ENCODE results near the gene RIPK1.
A peak's percentile ranks its signal among the peaks of the same experiment; 100 is the strongest.
"Not testable (repeated sequence)": the region's sequence is repeated elsewhere in the genome, so short reads cannot be mapped to it uniquely, and the experiment has no call there.

Gene RIPK1

DNA sequence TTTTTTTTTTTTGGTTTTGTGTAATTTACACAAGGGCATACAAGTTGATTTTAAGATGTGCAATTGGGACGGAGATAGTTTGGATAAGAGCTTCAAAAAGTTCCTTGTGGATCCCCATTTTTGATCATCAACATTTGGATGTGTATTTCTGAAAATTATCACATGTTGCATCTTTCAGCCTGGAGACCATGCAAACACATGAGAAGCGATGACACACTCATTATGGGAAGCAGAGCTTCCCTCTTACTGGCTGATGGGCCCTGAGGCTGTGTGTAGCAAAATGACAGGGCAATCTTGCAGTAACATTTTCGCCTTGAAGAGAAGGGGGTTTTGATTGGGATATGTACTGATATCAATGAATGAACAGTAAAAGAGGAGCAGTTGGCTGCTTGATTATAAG lies 22.0 kb upstream of the RIPK1 start:
- DNase-seq: no peak

DNA sequence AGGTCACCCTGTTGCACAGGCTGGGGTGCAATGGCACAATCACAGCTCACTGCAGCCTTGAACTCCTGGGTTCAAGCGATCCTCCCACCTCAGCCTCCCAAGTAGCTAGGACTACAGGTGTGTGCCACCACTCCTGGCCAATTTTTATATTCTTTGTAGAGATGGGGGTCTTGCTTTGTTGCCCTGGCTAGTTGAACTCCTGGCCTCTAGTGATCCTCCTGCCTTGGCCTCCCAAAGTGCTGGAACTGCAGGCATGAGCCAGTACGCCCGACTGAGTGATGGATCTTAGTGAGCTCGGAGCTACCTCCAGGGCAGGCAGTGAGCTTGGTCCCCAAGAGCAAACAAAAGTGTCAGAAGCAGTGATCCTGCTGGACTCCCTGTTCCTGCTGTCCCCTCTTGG lies 20.3 kb upstream of the RIPK1 start:
- not testable (repeated sequence) for DNase-seq

DNA sequence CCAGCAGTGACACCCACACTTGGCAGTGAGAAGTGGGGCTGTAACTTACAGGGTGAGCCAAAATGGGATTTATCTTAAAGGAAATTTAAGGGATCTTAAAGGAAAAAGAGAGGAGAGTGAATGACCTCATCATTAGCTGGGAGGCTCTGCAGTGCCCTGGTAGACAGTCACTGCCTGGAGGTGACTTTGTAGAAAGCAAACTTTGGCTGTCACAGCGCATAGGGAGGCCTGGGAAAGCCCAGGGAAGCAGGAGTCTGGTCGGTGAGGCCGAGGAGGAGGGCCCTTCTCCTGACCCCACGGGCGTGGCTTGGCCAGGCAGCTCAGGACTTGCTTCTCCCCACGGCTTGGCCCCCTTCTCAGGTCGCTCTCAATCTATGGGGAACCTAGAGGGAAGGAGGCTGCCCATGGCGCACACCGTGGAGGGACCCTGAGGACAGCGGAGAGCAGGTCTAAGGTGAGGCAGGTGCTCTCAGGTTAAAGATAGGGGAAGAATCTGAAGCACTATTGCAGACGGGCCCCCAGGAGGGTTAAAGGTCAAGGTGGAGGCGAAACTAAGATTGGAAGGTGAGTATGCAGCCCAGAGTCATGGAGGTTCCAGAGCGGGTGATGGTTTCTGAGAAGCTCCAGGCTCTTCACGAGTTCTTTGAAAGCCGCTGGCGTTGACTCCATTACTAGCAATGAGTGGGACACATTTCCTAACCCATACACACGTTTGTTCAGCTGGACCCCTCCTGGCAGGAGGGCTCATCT lies 15.6 kb upstream of the RIPK1 start:
- no peak for DNase-seq

DNA sequence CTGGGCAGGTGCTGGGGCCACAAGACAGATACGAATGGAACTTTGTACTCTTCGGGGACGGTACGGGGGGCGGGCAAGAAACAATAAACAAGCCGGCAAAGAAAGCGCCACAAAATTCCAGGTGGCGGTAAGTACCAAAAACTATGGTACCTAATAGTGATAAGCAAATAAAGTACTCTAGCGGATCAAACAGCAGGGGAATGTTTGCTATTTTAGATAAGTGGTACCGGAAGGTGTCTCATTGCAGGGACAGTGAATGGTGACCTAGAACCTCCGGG lies 15.1 kb upstream of the RIPK1 start:
- no peak for DNase-seq

DNA sequence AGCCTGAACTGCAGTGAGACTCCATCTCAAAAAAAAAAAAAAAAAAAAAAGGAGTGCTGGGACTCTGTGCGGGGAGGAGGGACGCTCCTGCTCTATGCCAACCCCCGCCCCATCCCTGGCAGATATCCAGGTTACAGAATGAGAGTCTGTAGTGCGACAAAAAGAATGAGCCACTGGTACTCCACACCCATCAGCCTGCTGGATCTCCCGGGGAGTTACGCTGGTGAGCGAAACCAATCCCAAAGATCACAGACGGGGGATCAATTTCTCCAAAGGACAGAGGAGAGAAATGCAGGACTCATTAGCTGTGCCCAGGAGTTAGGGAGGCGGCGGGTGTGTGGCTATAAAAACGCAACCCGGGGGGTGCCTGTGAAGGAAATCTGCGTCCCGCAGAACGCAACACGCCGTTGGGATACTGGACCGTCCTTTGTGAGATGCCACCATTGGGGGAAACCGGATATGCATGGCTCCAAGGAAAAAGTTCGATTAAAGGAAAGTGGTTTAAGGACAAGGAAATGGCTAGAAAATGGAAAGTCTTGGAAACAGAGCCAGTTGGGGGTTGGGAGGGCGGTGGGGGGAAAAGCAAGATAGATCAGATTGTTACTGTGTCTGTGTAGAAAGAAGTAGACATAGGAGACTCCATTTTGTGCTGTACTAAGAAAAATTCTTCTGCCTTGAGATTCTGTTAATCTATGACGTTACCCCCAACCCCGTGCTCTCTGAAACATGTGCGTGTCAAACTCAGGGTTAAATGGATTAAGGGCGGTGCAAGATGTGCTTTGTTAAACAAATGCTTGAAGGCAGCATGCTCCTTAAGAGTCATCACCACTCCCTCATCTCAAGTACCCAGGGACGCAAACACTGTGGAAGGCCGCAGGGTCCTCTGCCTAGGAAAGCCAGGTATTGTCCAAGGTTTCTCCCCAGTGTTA lies 13.8 kb upstream of the RIPK1 start:
- DNase-seq: peak; percentile 72

DNA sequence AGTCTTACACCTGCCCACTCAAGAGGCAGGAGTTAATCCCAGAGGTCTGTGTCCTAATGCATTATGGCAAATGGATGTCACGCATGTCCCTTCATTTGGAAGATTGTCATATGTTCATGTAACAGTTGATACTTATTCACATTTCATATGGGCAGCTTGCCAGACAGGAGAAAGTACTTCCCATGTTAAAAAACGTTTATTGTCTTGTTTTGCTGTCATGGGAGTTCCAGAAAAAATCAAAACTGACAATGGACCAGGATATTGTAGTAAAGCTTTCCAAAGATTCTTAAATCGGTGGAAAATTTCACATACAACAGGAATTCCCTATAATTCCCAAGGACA lies 13.2 kb upstream of the RIPK1 start:
- DNase-seq: peak; percentile 38

DNA sequence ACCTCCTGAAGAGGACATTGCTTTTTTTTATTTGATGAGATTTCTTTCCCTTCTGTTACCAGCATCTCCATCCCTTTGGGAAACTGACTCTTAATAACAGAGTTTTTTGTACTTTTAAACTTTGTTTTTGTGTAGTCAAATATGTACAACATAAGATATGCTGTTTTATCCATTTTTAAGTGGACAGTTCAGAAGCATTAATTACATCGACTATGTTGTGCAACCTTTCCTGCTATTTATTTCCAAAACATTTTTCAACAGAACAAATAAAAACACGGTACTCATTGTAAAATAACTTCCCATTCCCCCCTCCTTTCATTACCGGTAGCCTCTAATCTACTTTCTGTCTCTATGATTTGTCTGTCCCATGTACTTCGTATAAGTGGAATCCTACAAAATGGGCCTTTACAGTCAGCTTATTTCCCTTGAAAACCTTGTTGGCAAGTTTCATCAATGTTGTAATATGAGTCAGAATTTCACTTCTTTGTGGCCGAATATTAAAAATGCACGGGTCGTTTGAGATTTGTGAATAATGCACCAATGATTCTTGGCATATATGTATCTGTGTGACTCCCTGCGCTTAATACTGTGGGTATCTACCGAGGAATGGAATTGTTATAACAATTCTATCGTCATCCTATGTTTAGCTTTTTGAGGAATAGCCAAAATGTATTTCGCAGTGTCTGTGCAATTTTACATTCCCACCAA lies 11.1 kb upstream of the RIPK1 start:
- no peak for DNase-seq

DNA sequence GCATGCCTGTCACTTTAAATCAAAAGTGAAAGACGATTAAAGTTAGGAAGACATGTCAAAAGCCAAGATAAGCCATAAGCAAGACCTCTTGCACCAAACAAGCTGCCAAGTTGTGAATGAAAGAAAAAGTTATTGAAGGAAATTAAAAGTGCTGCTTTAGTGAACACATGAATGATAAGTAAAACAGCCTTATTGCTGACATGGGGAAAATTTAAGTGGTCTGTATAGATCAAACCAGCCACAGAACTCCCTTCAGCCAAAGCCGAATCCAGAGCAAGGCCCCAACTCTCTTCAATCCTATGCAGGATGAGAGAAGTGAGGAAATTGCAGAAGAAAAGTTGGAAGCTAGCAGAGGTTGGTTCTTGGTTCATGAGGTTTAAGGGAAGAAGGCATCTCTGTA lies 9.3 kb upstream of the RIPK1 start:
- DNase-seq: peak; percentile 26

DNA sequence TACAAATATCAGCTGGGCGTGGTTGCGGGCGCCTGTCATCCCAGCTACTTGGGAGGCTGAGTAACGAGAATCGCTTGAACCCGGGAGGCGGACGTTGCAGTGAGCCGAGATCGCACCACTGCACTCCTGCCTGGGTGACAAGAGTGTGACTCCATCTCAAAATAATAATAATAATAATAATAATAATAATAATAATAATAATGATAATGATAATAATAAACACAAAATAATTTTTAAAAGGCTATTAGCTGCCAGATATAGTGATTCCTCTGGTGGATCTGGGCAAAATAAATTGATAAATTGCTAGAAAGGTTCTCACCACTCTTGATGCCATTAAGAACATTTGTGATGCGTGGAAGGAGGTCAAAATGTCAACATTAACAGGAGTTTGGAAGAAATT lies 8.2 kb upstream of the RIPK1 start:
- DNase-seq: not testable (repeated sequence)

DNA sequence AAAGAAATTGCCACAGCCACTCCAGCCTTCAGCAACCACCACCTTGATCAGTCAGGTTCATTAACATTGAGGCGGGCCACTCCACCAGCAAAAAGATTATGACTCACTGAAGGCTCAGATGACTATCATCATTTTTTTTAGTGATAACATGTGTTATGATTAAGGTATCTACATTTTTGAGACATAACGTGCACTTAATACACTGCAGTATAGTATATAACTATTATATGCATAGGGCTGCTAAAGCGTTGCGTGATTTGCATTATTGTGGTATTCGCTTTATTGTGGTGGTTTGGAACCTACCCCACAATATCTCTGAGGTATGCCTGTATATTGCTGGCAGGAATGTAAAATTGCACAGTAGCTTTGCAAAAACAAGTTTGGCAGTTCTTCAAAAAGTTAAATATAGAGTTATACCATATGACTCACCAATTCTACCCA lies 6.8 kb upstream of the RIPK1 start:
- no peak for DNase-seq

DNA sequence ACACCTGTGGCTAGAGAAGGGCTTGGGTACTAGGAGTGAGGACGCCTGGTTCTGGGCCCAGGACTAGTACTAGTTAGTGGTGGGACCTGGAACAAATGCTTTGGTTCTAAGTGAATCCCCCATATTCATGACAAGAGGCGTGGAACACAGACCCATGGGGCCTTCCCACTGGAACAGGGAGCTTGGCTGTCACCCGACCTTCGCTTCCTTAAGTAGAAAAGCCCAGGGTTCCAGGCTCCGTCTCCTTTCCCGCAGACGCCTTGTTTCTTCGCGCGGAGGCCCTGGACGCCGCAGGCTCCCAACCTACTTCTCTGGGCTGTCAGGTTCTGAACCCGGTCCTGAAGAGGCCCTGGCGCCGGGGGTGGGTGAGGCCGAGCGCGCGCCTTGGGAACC lies 5.0 kb upstream of the RIPK1 start:
- peak; percentile 47 for DNase-seq

DNA sequence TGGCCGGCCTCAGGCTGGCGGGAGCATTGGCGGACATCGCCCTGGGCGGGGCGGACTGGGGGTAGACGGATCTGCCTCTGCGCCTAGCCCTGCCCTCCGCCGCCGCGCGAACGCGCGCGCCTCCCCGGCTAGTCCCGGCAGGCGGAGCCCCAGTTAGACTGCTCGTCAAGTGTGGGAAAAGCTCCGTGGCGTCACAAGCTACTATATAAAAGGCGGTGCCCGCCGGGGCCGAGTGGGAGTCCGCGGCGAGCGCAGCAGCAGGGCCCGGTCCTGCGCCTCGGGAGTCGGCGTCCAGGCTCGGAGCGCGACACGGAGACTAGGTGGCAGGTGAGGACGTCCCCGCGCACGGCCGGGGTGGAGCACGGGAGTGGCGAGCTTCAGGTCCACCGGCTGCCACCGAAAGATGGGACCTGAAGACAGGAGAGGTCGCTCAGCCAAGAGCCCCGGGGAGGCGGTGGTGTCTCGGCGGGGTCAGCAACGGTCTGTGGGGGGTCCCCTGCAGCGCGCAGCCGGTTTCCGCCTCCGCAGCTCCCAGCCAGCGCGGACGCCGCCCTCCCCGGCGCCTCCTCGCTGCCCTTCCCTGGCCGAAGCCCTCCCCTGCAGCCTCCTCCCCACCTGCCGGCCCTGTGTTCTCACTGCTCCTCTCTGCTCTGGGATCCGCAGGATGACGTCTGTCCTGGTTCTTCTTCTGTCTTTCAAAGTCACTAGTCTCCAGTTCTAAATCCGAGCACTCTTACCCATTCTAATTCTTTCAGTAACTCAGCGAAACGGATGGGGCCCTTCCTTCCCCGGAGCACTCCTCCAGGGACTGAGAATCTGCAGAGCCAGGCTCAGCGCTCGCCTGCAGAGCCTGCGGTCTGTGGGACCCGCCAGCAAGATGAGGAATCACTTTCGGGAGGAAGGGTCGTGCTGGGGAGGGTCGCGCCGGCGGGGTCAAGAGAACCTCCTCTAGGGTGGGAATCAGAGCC lies 4.3 kb upstream of the RIPK1 start:
- DNase-seq: peak; percentile 93

DNA sequence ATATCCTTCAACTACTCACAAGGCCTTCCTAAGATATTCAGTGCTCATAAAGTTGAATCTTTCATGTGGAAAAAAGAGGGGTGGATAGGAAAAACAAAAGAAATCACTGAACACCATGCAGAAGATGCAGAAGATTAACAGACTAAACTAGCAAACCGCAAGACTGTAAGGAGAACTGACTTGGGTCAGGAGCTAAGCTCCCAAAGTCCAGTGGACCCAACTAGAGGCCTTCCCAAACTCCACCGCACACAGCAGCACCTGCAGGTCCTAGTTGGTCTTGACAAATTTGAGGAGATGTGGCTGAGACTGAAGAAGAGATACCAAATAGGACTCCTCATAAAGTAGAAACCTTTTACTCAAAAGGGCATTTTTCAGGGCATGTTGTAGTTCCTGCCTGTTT lies 3.3 kb downstream of the RIPK1 start:
- DNase-seq: no peak

DNA sequence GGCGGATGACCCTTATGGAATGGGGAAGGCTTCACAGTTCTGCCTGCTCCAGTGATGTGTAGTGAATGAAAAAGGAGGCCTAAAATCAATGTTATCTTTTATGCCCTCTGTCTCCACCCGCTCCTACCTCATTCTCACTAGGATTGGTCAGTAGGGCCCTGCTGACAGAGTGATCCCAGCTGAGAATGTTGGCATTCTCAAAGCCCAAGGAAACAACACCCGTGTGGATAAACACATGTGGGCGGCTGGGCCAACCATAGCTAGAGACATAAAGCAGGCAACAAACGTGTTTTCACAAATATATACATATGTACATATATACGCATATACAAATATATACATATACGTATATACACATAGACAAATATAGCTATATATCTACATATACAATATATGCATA lies 4.5 kb downstream of the RIPK1 start:
- no peak for DNase-seq

DNA sequence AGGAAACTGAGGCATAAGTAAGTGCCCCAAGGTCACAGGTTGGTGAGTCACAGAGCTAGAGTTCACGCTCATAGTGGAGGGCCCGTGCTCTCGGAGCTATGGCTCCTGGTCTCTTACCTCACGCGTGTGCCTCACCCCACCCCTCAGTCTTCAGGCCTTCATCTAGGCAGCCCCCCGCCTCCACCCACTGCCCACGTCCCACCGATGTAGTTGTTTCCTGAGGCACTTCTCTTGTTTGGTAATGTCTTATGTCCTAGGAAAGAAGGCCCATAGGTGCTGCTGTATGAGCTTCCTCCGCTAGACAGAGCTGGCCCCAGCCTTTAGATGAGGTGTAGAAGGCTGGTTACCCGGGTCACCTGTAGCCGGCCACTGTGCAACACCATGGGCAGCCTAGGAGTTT lies 5.1 kb downstream of the RIPK1 start:
- DNase-seq: no peak

DNA sequence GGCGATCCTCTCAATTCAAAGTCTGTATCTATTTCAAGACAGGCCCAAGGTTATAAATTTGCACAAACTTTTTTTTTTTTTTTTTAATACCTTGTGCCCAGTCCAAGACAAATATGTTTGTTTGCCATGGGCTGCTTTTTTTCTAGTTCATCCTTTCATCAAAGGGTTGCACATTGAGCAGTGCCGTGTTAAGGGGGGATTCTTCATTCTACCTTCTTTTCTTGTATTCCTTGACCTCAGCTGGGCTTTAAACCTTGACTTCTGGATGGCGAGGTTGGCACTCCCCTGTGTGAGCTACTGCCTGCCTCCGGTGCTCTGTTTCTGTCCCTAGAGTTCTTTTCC lies 7.4 kb downstream of the RIPK1 start:
- DNase-seq: no peak

DNA sequence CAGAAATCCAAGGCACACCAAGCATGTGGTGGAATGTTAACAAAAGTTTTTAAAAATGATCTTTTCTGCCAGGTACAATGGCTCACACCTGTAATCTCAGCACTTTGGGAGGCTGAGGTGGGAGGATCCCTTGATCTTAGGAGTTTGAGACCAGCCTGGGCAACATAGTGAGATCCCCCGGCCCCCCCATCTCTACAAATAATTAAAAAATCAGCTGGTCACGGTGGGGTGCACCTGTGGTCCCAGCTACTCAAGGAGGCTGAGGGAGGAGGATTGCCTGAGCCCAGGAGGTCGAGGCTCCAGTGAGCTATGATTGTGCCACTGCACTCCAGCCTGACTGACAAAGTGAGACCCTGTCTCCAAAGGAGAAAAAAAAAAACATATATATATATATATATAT lies 8.0 kb downstream of the RIPK1 start:
- no peak for DNase-seq

DNA sequence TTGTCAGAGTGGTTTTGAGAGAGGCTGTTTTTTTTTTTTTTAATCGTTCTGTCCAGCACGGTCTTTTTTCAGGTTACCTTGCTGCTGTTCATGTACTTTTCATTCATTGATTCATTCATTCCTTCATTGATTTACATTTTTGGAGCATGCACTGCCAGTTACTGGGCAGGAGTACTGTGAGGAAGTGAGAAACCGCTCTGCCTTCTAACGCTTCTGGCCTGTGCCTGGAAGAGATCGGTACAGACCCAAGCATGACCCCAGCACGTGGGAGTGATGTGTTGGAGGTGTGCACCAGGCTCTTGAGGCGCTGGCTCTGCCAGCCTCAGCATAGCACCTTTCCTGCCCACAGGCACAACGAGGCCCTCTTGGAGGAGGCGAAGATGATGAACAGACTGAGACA lies 9.1 kb downstream of the RIPK1 start:
- DNase-seq: no peak

DNA sequence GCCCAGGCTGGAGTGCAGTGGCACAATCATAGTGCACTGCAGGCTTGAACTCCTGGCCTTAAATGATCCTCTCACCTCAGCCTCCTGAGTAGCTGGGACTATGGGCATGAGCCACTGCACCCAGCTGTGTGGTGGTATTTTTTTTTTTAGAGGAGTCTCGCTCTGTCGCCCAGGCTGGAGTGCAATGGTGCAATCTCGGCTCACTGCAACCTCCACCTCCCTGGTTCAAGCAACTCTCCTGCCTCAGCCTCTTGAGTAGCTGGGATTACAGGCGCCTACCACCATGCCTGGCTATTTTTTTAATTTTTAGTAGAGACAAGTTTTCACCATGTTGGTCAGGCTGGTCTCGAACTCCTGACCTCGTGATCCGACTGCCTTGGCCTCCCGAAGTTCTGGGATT lies 10.7 kb downstream of the RIPK1 start:
- not testable (repeated sequence) for DNase-seq

DNA sequence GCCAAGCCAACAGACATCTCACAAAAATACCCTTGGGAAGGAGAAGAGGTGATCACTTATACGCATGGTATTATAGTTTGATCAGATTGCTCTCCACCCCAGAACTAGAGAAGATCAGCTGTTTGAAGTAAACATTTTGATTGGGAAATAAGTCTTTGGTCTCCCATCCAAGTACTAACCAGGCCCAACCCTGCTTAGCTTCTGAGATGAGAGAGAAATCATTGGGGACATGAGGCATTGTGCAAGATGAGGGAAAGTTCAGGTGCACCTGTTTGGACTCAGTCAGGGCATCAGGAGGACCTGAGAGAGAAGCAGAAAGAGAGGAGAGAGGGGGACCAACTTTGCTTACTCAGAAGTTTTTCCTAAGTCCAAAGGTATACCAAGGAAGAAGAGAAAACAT lies 11.4 kb downstream of the RIPK1 start:
- no peak for DNase-seq

DNA sequence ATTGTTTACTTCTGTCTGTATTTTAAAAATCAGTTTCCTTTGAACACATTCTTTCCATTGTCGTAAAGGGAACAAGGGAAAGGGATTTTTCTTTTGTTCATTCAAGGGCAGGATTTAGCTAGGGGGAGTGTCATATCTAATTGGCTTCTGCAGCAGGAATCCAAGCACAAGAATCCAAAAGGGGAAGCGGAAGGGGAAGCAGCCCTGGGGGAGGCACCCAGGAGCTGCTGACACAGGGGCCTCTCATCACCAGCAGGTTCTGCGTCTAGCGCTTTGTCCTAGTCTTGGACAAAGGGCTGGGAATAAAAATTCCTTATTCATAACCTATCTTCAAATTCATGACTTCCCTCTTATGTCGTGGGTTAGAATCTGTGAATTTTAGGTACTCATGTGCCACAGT lies 13.7 kb downstream of the RIPK1 start:
- DNase-seq: peak; percentile 19

DNA sequence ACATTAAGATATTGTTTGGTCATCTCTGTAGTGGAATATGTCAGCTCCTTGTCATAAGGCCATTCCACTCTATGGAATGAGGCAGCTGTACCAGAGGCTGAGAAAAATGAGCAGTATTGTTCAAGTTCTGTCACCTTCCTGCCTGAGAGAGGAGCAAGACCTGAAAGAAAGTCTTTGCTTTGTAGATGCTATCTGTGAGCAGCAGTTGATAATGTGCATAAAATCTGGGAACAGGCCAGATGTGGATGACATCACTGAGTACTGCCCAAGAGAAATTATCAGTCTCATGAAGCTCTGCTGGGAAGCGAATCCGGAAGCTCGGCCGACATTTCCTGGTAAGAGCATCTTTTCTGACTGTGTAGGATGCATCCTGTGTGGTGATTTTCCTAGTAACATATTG lies 16.8 kb downstream of the RIPK1 start:
- DNase-seq: no peak
